GM20431 (cell line): Measurements from ENCODE around the gene CEBPB.

Experiments used
- in situ Hi-C: fragments of 300-500 bp; cut with MseI, MboI; formaldehyde crosslinking; loops from one replicate; pipeline ENCODE4 v1.15.0; 2020; ENCODE audit warnings: low sequenced_read_pairs; ENCODE audit not compliant: unreplicated experiment

Gene CEBPB

GRCh38 chr20:50190251-50191064 lies at the start of gene CEBPB:
Gene CEBPB (plus strand): TSS chr20:50190830. CDS start chr20:50191034, 204 bp downstream.
- in situ Hi-C loops = no loop called here

GRCh38 chr20:50141018-50141675 lies 49.5 kb upstream of the CEBPB start:
- in situ Hi-C loops = no loop called here

GRCh38 chr20:50141811-50142561 lies 48.6 kb upstream of the CEBPB start:
- in situ Hi-C loops = no loop called here

GRCh38 chr20:50142812-50143211 lies 47.8 kb upstream of the CEBPB start:
- in situ Hi-C loops = no loop called here

- in situ Hi-C loops = no loop called here
These were observed 46.3 kb upstream of the CEBPB start for GRCh38 chr20:50144362-50144761.

- in situ Hi-C loops = no loop called here
These were observed 45.1 kb upstream of the CEBPB start for GRCh38 chr20:50145566-50145965.

- in situ Hi-C loops = no loop called here
These were observed 44.4 kb upstream of the CEBPB start for GRCh38 chr20:50146214-50146613.

- in situ Hi-C loops = no loop called here
These were observed 43.6 kb upstream of the CEBPB start for GRCh38 chr20:50146732-50147662.

- in situ Hi-C loops = no loop called here
These were observed 41.0 kb upstream of the CEBPB start for GRCh38 chr20:50149481-50150254.

GRCh38 chr20:50151034-50151743 lies 39.4 kb upstream of the CEBPB start:
- in situ Hi-C loops = no loop called here

- in situ Hi-C loops = no loop called here
These were observed 38.1 kb upstream of the CEBPB start for GRCh38 chr20:50152394-50153152.

- in situ Hi-C loops = no loop called here
These were observed 37.5 kb upstream of the CEBPB start for GRCh38 chr20:50153153-50153499.

GRCh38 chr20:50153500-50154377 lies 36.9 kb upstream of the CEBPB start, which contains the start of gene PEDS1:
Gene PEDS1 (minus strand): TSS chr20:50153723. CDS start chr20:50153637, 86 bp downstream.
- in situ Hi-C loops = no loop called here

- in situ Hi-C loops = loop anchor here (10.0 kb wide), 1 partner anchor 167 kb away; no protein-coding TSS in a partner anchor
These were observed 29.1 kb upstream of the CEBPB start for GRCh38 chr20:50161494-50161893.

GRCh38 chr20:50163570-50164317 lies 26.9 kb upstream of the CEBPB start:
- in situ Hi-C loops = loop anchor here (10.0 kb wide), 1 partner anchor 169 kb away; no protein-coding TSS in a partner anchor
